GM19455 (cell line): ENCODE measurements around the gene ADCY5.

ENCODE experiments used
- ATAC-seq: cut with Tn5 transposase; IDR thresholded peaks from one replicate; pipeline ENCODE4 v1.9.1; 2021; ENCODE audit not compliant: unreplicated experiment

The ADCY5 gene

GRCh38 chr3:123329636-123330340 is 119.1 kb downstream of the ADCY5 start:
- no peak for ATAC-seq

GRCh38 chr3:123328851-123329635 is 119.8 kb downstream of the ADCY5 start:
- ATAC-seq: no peak

- no peak for ATAC-seq
These were observed 120.7 kb downstream of the ADCY5 start for GRCh38 chr3:123327956-123328850.

GRCh38 chr3:123327480-123327879 is 121.4 kb downstream of the ADCY5 start:
- ATAC-seq: no peak

GRCh38 chr3:123326531-123326930 is 122.4 kb downstream of the ADCY5 start:
- ATAC-seq: no peak

- no peak for ATAC-seq
These were observed 123.1 kb downstream of the ADCY5 start for GRCh38 chr3:123325766-123326256.

- no peak for ATAC-seq
These were observed 123.8 kb downstream of the ADCY5 start for GRCh38 chr3:123324880-123325765.

- no peak for ATAC-seq
These were observed 125.1 kb downstream of the ADCY5 start for GRCh38 chr3:123323781-123324180.

GRCh38 chr3:123322866-123323265 is 126.0 kb downstream of the ADCY5 start:
- no peak for ATAC-seq

- no peak for ATAC-seq
These were observed 127.1 kb downstream of the ADCY5 start for GRCh38 chr3:123321806-123322205.

GRCh38 chr3:123320221-123320620 is 128.7 kb downstream of the ADCY5 start:
- ATAC-seq: no peak

GRCh38 chr3:123319760-123320159 is 129.1 kb downstream of the ADCY5 start:
- ATAC-seq: no peak

GRCh38 chr3:123318374-123318773 is 130.5 kb downstream of the ADCY5 start:
- no peak for ATAC-seq

- no peak for ATAC-seq
These were observed 131.2 kb downstream of the ADCY5 start for GRCh38 chr3:123317716-123318115.

- no peak for ATAC-seq
These were observed 133.7 kb downstream of the ADCY5 start for GRCh38 chr3:123315271-123315595.

GRCh38 chr3:123314359-123315270 is 134.3 kb downstream of the ADCY5 start:
- ATAC-seq: no peak

- ATAC-seq: no peak
These were observed 135.0 kb downstream of the ADCY5 start for GRCh38 chr3:123313889-123314288.

- ATAC-seq: no peak
These were observed 136.3 kb downstream of the ADCY5 start for GRCh38 chr3:123312331-123313265.
